Measurements from ENCODE around the gene AURKB.

Gene AURKB

DNA sequence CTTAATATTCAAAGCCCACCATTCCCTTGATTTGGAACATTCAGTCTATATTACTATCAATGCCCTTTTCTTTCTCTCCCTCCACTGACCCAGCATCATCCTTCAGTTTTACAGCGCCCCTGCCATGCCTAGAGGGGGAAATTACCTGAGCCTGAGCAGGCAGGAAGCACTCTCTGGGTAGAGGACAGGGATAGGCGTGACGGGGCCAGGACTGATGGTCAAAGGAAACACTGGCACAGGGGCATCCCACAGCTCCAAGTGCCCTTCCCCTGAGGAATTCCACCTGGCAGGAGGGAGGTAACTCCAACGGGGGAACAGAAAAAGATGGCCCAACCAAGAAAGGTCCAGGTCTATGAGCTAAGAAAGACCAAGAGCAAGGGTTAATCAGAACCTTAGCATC is 27.5 kb upstream of the AURKB start:
- H3K4me3 ChIP-seq (ENCODE audit: low read length), result no peak overlapping the region
- no peaks in the 10 kb centered on the region for H3K27me3 ChIP-seq (ENCODE audit: control insufficient read depth, insufficient read depth, low read length)
- peaks cover 35% of the 10 kb centered on the region for H3K36me3 ChIP-seq (ENCODE audit: control insufficient read depth, insufficient read depth, low read length)
- no peak overlapping the region for H3K27ac ChIP-seq (ENCODE audit: low read depth, low read length)
- no peaks in the 10 kb centered on the region for H3K4me1 ChIP-seq (ENCODE audit: control insufficient read depth, insufficient read depth, low read length)
- no peak overlapping the region for H3K9ac ChIP-seq (ENCODE audit: low read length)

DNA sequence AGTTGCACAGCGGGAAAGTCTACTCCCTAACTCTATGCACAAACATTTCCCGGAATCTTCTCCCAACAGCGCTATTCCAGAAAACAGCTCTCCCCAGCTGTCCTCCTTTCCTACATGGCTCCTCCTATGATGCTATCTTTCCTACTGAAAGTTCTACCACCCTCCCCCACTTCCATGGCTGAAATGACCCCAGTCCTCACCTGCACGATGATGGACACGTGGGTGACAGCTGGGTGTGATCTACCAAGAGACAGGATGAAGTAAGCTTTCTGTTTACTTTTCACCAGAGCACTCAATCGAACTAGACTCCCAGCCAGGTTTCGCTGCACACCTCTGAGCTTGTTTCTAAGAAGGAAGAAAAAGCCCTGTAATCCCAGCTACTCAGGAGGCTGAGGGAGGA is 26.8 kb upstream of the AURKB start:
- no peak overlapping the region for H3K27ac ChIP-seq (ENCODE audit: low read depth, low read length)
- no peak overlapping the region for H3K9ac ChIP-seq (ENCODE audit: low read length)
- H3K27me3 ChIP-seq (ENCODE audit: control insufficient read depth, insufficient read depth, low read length), result no peaks in the 10 kb centered on the region
- no peaks in the 10 kb centered on the region for H3K4me1 ChIP-seq (ENCODE audit: control insufficient read depth, insufficient read depth, low read length)
- peaks cover 41% of the 10 kb centered on the region for H3K36me3 ChIP-seq (ENCODE audit: control insufficient read depth, insufficient read depth, low read length)
- no peak overlapping the region for H3K4me3 ChIP-seq (ENCODE audit: low read length)

DNA sequence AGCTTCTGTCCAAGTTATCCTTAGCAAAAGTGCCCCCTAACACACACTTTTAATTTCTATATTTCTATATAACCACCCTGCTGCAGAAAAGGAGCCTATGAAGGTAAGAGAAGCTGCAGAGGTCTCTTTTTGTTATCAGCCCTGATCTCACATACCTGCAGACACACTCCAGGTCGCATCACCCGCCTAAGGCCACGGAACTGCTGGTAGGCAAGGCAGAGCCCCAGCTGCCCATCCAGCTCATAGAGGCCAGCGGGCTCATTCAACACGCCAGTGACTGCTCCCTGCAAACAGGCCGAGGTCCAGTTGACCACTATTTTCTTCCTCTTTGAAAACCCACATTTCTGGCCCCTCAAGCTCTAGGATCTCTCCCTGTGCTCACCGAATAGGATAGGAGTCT is 25.3 kb upstream of the AURKB start:
- Histone ChIP-seq H3K36me3 (ENCODE audit: control insufficient read depth, insufficient read depth, low read length) (peaks cover 55% of the 10 kb centered on the region), H3K4me1 (ENCODE audit: control insufficient read depth, insufficient read depth, low read length) (no peaks in the 10 kb centered on the region), H3K4me3 (ENCODE audit: low read length) (no peak overlapping the region)

DNA sequence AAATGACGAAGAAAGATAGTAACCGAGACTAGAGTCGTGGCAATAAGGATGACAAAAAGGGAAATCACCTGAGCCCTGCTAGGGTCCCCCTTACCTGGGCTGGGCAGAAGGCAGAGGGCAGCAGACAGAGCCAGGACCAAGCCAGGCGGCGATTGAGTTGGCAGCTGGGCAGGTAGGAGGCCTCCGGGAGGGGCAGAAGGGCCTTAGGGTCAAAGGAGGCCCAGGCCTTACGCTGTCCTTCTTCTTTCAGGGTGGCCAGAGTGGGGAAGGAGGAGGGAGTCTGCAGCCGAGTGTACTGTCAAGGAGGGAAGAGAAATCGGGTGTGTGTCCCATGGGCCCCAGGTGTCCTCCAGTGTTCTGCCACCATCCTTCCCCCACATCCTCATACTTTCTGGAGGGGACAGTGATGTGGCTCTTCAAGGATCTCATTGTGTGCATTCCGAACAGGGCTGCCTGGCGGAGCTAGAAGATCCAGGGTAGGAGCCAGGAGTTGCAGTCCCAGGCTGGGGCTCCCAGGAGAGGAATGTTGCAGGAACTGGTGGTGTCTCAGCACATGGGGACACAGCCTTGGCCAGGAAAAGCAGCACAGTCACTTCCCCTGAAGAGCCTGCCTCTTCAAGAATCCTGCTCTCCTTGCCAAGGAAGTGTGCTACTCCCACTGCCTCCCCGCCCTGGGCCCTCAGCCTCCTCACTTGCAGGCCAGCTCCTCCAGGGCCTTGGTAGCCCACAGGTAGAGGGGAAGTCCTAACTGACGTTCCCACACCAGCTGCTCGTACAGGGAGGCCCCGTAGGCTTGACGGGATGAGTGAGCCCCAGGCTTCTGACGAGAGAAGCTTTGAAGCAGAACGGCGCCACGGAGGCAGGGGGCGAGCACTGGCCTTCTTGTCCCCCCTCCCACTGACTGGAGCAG is 24.2 kb upstream of the AURKB start:
- no peak overlapping the region for H3K9ac ChIP-seq (ENCODE audit: low read length)
- no peak overlapping the region for H3K4me3 ChIP-seq (ENCODE audit: low read length)
- H3K27me3 ChIP-seq (ENCODE audit: control insufficient read depth, insufficient read depth, low read length), result no peaks in the 10 kb centered on the region
- no peaks in the 10 kb centered on the region for H3K4me1 ChIP-seq (ENCODE audit: control insufficient read depth, insufficient read depth, low read length)
- H3K36me3 ChIP-seq (ENCODE audit: control insufficient read depth, insufficient read depth, low read length), result peaks cover 63% of the 10 kb centered on the region
- no peak overlapping the region for H3K27ac ChIP-seq (ENCODE audit: low read depth, low read length)

More for the DNA sequence above, 25.3 kb upstream of the AURKB start:
- no peak overlapping the region for H3K27ac ChIP-seq (ENCODE audit: low read depth, low read length)
- no peaks in the 10 kb centered on the region for H3K27me3 ChIP-seq (ENCODE audit: control insufficient read depth, insufficient read depth, low read length)
- no peak overlapping the region for H3K9ac ChIP-seq (ENCODE audit: low read length)

DNA sequence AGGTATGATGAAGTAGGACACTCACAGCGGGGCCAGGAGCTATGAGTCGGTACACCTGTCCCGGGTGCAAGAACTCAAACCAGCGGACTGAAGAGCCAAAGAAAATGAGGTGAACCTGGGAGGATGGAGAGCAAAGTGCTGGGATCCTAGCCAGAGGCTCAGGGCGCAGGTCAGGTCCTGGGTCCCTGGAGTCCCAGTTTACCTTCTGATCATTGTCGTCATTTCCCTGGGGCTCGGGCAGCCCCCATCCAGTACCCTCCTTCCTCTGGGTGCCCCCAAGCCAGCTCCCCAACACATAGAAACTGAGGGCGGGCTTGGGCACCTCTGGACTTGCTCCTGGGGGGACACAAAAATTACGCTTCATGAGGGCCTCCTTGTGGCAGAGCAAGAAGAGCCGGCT is 21.3 kb upstream of the AURKB start:
- Histone ChIP-seq H3K4me3 (ENCODE audit: low read length) (no peak overlapping the region), H3K27ac (ENCODE audit: low read depth, low read length) (no peak overlapping the region), H3K27me3 (ENCODE audit: control insufficient read depth, insufficient read depth, low read length) (no peaks in the 10 kb centered on the region), H3K4me1 (ENCODE audit: control insufficient read depth, insufficient read depth, low read length) (no peaks in the 10 kb centered on the region), H3K36me3 (ENCODE audit: control insufficient read depth, insufficient read depth, low read length) (peaks cover 71% of the 10 kb centered on the region), H3K9ac (ENCODE audit: low read length) (no peak overlapping the region)

DNA sequence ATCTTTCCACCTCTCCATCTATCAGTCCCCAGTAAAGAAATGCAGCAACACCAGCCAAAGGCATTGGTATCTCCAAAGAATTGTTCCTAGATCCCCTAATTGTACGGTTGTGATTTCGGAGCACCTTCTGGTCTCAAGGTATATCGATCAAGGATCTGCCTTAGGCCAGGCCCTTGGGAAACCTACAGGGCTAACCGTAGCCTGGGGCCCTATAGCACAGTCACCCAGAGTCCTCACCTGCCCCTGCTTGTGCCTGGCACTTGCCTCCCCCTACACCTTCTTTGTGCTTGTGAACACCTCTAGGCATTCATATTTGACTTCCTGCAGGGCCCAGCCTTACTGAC is 16.8 kb upstream of the AURKB start:
- H3K9ac ChIP-seq (ENCODE audit: low read length), result no peak overlapping the region
- no peaks in the 10 kb centered on the region for H3K27me3 ChIP-seq (ENCODE audit: control insufficient read depth, insufficient read depth, low read length)
- H3K27ac ChIP-seq (ENCODE audit: low read depth, low read length), result no peak overlapping the region
- H3K4me3 ChIP-seq (ENCODE audit: low read length), result peak overlapping the region; percentile 49
- peaks cover 45% of the 10 kb centered on the region for H3K36me3 ChIP-seq (ENCODE audit: control insufficient read depth, insufficient read depth, low read length)
- H3K4me1 ChIP-seq (ENCODE audit: control insufficient read depth, insufficient read depth, low read length), result peaks cover 12% of the 10 kb centered on the region

DNA sequence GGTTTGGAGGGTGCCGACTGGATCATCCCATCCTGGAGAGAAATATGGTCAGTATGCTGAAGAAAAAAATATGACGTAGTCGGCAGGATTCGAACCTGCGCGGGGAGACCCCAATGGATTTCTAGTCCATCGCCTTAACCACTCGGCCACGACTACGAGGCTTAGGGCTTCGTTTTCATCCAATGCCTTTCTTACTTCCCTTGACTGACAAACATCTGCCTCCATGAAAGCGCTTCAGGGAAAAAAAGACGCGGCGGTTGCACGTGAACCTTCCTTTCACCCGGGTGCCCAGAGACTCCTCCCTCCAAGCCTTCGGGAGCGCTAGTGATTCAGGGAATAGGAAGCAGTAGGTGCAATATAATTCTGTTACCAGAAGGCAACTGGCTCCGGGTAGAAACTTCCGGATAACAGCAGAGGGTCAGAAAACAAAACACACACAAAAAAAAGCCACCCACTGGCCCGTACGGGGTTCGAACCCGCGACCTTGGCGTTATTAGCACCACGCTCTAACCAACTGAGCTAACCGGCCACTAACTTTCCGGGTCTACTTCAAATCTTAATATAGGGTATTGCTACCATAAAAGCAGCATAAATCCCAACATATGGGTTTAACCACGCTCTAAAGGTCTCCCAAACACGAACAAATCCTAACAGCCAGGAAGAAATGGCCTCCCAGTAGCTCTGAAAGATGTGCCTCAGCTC is 16.3 kb upstream of the AURKB start:
- H3K27me3 ChIP-seq (ENCODE audit: control insufficient read depth, insufficient read depth, low read length), result no peaks in the 10 kb centered on the region
- H3K36me3 ChIP-seq (ENCODE audit: control insufficient read depth, insufficient read depth, low read length), result peaks cover 40% of the 10 kb centered on the region
- H3K4me3 ChIP-seq (ENCODE audit: low read length), result peak overlapping the region; percentile 49
- H3K4me1 ChIP-seq (ENCODE audit: control insufficient read depth, insufficient read depth, low read length), result peaks cover 13% of the 10 kb centered on the region
- H3K27ac ChIP-seq (ENCODE audit: low read depth, low read length), result peak overlapping the region; percentile 56
- H3K9ac ChIP-seq (ENCODE audit: low read length), result no peak overlapping the region

DNA sequence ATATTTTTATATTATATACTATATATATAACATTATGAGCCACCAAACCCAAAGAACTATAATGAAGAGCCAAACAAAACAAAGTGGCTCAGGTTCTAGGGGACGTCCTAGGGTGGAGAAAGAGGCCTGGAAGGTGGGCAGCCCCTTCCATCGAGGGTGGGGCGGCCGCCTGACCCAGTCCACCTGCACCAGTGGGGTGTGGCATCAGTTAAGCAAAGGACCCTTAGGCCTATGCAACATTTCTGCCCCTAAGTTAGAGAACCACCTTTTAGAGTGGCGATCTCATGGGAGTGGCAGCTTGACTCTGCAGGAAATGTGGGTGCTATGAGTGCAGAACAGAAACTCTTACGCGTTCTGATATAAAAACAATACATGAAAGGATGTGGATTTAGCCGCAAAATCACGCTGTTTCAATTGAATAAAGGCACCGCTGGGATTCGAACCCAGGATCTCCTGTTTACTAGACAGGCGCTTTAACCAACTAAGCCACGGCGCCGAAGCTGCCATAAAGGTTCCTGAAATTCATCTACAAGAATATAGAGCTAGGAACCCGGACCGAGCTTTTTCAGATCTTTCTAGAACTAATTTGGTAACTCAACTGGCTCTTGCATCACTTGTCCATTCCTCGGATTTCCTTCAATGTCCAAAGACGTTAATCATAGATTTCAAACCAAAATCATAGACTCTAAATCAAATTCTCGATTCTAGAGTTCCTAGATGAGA is 15.6 kb upstream of the AURKB start:
- peak overlapping the region; percentile 56 for H3K27ac ChIP-seq (ENCODE audit: low read depth, low read length)
- peaks cover 34% of the 10 kb centered on the region for H3K36me3 ChIP-seq (ENCODE audit: control insufficient read depth, insufficient read depth, low read length)
- peaks cover 13% of the 10 kb centered on the region for H3K4me1 ChIP-seq (ENCODE audit: control insufficient read depth, insufficient read depth, low read length)
- peak overlapping the region; percentile 49 for H3K4me3 ChIP-seq (ENCODE audit: low read length)
- H3K27me3 ChIP-seq (ENCODE audit: control insufficient read depth, insufficient read depth, low read length), result no peaks in the 10 kb centered on the region
- H3K9ac ChIP-seq (ENCODE audit: low read length), result no peak overlapping the region

DNA sequence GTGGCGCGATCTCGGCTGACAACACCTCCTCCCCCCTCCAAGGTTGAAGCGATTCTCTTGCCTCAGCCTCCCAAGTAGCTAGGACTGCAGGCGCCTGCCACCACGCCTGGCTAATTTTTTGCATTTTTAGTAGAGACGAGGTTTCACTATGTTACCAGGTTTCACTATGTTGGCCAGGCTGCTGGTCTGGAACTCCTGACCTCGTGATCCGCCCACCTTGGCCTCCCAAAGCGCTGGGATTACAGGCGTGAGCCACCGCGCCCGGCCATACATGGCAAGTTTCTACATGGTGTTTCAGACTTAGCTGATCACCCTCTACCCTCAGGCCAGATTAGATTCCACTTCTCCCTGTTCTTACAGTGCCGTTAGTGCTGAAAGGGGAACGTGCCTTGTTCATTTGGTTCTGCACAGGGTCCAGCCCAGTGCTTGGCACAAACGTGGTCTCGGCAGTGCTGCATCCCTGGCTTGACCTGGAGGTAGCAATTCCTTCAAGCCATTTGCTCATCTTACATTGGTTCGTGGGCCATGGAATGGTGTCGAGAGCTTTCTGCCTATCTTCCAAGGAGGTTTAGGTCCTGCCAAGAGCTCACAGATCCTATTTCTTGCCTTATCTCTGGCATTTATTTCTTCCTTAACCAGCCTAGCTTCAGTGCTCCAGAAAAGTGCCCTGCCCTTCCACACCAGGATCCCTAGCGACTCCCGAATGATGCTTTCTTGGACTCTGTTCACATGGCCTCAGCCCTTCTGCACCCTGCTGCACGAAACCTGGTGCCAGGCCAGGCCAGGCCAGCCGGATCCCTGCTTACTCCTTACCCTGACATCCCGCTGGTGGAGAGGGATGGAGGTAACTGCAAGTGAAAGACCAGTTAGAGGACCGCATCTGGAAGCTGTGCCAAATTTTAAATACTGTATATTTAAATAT is 14.8 kb upstream of the AURKB start:
- Histone ChIP-seq H3K36me3 (ENCODE audit: control insufficient read depth, insufficient read depth, low read length) (peaks cover 25% of the 10 kb centered on the region), H3K4me3 (ENCODE audit: low read length) (no peak overlapping the region), H3K27me3 (ENCODE audit: control insufficient read depth, insufficient read depth, low read length) (no peaks in the 10 kb centered on the region), H3K27ac (ENCODE audit: low read depth, low read length) (no peak overlapping the region), H3K4me1 (ENCODE audit: control insufficient read depth, insufficient read depth, low read length) (peaks cover 13% of the 10 kb centered on the region), H3K9ac (ENCODE audit: low read length) (no peak overlapping the region)

DNA sequence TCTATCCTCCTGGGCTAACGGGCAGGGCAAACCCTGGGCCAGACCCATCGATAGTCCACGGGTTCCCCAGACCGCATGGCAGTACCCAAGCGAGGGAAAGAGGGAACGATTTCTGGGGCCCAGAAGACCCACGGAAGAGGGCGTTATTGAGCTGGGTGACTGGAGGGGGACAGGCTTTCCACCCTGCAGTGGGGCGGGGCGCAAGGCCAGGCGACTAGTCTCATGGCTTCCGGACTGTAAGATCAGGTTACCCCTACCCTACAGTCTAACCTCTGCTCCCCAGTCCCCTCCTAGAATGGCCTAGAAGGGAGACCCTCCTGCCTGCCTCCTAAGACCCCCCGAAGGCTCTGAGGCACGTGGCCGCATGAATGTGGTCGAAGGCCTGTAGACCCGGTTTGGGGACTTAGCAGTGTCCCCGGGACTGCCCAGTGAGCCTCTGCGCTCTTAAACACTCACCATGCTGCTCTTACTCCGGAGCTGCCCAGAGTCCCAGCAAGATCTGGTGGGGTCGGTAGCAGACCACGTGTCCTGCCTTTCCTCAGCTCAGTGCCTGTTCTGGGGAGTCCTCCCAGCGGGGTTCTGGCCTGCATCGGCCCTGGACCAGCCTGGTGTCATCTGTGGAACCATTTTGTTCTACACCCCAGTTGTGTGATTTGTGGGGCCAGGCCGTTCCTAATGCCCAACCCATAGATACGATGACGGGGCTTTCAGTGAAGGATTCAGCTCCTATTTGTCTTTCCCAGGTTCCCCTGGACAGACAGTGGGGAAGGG is 13.2 kb upstream of the AURKB start:
- H3K27me3 ChIP-seq (ENCODE audit: control insufficient read depth, insufficient read depth, low read length), result no peaks in the 10 kb centered on the region
- H3K36me3 ChIP-seq (ENCODE audit: control insufficient read depth, insufficient read depth, low read length), result peaks cover 12% of the 10 kb centered on the region
- H3K9ac ChIP-seq (ENCODE audit: low read length), result peak overlapping the region; percentile 98
- peak overlapping the region; percentile 92 for H3K4me3 ChIP-seq (ENCODE audit: low read length)
- H3K27ac ChIP-seq (ENCODE audit: low read depth, low read length), result peak overlapping the region; percentile 100
- H3K4me1 ChIP-seq (ENCODE audit: control insufficient read depth, insufficient read depth, low read length), result peaks cover 13% of the 10 kb centered on the region

DNA sequence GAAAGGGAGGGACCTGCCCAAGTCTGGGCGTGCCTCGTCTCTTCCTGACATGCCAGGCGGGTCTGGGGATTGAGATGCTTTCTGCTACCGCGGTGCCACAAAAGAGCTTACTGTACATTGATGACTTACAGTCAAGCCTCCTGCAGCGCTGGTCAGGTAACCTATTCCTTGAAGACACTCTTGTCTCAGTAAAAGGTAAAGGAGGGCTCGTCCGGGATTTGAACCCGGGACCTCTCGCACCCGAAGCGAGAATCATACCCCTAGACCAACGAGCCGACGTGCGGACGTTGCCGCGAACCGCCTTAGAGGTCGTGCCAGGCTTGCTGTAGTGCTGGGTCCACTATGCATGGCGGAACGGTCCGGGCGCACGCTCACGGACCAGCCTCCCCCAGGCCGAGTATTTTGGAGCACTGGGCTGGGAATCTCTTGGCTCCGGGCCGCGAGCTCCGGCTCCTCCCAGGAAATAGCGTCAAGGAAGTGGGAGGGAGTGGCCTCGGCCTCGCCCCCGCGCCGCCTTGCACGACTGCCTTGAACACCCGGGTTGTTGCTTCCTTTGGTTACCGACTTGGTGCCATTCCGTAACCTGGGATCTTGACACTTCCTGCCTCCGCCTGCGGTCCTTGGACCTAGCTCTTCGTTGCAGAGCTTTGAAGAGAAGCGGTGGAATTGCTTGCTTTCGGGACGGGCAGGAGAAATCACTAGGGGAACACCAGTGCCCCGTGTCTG is 12.4 kb upstream of the AURKB start:
- Histone ChIP-seq H3K9ac (ENCODE audit: low read length) (peak overlapping the region; percentile 98), H3K4me1 (ENCODE audit: control insufficient read depth, insufficient read depth, low read length) (peaks cover 13% of the 10 kb centered on the region), H3K27me3 (ENCODE audit: control insufficient read depth, insufficient read depth, low read length) (no peaks in the 10 kb centered on the region), H3K27ac (ENCODE audit: low read depth, low read length) (peak overlapping the region; percentile 100), H3K36me3 (ENCODE audit: control insufficient read depth, insufficient read depth, low read length) (peaks cover 4% of the 10 kb centered on the region), H3K4me3 (ENCODE audit: low read length) (peak overlapping the region; percentile 92)
